Upper lobe of left lung (tissue), 4 donors: ENCODE data around the gene MICAL2.

Source experiments
- POLR2A ChIP-seq, 4 donors: fragments of 450-650 bp; IDR thresholded peaks; one replicate each; pipeline ENCODE4 v1.5.1; 2016 to 2017; ENCODE audit warnings: antibody characterized with exemption in 4 of 4, mild to moderate bottlenecking in 2 of 4
- TF ChIP-seq, protein P1 (sequence below), 6 experiments: fragments of 450-650 bp in 4 of 6; fragments of 200-600 bp in 2 of 6; sonication (generic) in 2 of 6; IDR thresholded peaks; one replicate each; pipeline ENCODE4 v1.5.1; 2016 to 2019; ENCODE audit warnings: antibody characterized with exemption in 6 of 6

DNA sequence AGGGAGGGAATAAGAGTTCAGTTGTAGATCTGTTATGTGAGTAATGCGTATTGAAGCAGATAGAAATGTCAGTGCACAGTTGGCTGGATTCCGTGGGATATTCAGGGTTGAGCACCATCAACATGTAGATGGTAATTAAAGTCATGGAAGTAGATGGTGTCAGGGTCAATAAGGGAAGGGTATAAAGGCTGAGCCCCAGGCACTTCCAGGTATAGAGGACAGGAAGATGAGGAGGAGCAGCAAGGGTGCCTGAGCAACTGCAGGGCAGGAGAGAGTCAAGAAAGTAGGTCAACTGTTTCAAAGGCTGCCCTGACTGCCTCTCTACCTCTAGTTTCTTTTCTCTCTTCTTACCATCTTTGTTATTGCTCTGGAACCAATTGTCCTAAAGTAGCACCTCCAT, 85.9 kb downstream of the MICAL2 start:
- TF ChIP-seq, protein P1, sequence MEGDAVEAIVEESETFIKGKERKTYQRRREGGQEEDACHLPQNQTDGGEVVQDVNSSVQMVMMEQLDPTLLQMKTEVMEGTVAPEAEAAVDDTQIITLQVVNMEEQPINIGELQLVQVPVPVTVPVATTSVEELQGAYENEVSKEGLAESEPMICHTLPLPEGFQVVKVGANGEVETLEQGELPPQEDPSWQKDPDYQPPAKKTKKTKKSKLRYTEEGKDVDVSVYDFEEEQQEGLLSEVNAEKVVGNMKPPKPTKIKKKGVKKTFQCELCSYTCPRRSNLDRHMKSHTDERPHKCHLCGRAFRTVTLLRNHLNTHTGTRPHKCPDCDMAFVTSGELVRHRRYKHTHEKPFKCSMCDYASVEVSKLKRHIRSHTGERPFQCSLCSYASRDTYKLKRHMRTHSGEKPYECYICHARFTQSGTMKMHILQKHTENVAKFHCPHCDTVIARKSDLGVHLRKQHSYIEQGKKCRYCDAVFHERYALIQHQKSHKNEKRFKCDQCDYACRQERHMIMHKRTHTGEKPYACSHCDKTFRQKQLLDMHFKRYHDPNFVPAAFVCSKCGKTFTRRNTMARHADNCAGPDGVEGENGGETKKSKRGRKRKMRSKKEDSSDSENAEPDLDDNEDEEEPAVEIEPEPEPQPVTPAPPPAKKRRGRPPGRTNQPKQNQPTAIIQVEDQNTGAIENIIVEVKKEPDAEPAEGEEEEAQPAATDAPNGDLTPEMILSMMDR (IDR thresholded peaks at IDR 0.05): no peak
- no peak for TF ChIP-seq POLR2A (IDR thresholded peaks at IDR 0.05)
